Right ventricle myocardium superior (tissue), 1 donor: Measurements from ENCODE around the gene ZNF473. TPM values are rescaled to one million over a fixed set of nuclear protein-coding genes. Genes with fewer than 3 reads are reported as not detected.

ENCODE experiments used
- ATAC-seq: fragments of 200-7000 bp; cut with Tn5 transposase; one replicate; pipeline ENCODE4 v1.9.1; 2020; ENCODE audit warnings: mild to moderate bottlenecking; ENCODE audit not compliant: poor library complexity
- DNase-seq: peaks from one replicate; pipeline ENCODE4 v3.0.0-alpha.2; 2020
- intact Hi-C: fragments of 100-400 bp; cut with DNase I; formaldehyde crosslinking; loops from one replicate; pipeline ENCODE4 v1.11.2; 2022
- total RNA-seq: library from RNA; stranded (reverse); fragmentation: NEBNext Ultra II Directional; extraction: Animal tissue kit (Norgen Biotek cat#: 25700); gene quantifications from one replicate; pipeline ENCODE4 v1.2.1, GENCODE V29; 2021
- donor health status: DM: no; HTN: yes; CAD: no; lungs with severe emphysema.

The ZNF473 gene
- total RNA-seq, 1 donor from 2014 or later, result 3.7 TPM

DNA sequence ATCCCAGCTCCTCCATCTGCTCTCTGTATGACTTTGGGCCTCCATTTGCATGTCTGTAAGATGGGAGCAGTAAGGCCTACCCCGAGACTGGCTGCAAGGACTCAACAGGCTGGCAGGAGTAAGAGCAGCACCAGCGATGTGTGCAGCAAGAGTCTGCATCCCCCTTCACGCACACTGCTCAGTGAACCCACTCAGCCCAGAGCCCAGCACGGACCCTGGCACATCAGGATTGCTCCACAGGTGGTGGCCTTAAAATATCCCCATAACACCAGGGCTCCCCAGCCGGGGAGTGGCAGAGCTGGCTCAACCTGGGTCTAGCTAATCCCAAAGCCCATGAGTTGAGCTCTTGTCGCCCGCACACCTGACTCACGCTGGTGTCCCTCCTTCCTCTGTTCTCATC, 24.0 kb upstream of the ZNF473 start:
- no peak for ATAC-seq
- intact Hi-C loops, result no loop called here

DNA sequence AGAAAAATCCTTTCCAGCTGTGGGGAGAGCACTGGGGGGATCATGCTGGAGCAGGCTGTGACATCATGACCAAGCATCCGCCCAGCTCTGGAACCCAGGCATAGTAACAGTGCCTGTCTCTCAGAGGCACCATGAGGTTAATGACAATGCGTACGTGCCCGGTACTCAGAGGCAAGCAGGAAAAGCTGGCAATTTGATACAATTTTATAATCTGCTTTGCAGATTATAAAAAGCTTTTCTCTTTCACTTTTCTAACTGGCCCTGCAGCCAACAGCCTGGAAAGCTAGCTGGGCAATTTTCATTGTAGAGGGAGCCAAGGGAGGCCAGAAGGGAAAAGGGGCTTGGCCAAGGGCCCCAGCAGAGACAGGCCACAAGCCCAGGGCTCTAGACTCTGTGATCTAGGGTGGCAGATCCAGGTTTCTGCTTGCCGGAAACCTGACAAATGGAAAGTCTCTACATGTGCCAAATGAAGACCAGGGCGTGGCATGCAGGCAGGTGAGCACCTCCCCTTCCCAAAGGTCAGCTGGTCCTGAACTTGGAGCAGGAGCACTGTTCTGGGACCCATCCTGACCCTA, 23.3 kb upstream of the ZNF473 start:
- intact Hi-C loops, result no loop called here
- ATAC-seq, result no peak
- no peak for DNase-seq

More for the DNA sequence above, 24.0 kb upstream of the ZNF473 start:
- DNase-seq, result peak; percentile 26

DNA sequence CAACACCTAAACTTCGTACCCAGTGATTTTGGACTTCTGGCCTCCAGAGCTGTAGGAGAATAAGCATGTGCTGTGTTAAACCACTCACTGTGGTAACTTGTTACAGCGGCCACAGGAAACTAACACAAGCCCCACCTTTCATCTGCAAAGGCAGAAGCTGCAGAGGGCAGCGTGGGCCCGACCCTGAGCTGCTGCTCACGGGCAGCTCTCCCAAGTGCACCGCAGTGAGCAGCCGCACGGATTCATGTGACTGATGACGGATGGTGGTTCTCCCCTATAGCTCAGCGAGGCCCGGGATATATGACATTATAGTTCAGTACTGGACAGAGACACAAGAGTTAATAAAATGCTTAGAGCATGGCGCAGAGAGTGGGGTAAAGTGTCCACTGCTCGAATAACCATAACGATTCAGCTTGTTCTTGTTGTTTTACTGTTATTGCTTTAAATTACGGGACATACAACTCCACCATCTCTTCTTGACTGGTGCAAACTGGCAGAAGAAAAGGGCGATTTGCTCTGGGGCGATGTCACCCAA, 22.5 kb upstream of the ZNF473 start:
- DNase-seq (no peak), ATAC-seq (no peak)
- intact Hi-C loops, result no loop called here

DNA sequence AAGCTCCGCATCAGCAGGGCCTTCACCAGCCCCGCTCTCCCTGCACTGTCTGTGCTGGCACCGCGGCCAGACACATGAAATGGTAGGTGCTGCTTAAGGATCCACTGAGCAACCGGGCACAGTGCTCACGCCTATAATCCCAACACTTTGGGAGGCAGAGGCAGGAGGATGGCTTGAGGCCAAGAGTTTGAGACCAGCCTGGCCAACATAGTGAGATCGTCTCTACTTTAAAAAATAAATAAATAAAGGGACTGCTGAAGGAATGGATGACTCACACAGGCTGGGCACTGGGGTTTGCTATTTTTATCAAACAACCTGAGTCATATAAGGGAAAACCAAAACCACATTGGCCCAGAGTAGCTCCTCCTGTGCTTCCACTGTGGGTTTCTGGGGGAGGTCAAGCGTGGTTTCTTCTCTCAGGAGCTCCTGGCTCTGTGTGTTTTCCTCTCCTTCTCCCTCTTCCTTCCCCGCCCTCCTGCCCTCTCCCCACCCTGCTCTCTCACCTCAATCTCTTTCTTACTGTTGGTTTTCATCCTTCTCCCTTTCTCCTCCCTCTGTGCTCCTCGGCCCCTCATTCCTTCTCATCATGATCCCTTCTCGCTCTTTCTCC, 21.9 kb upstream of the ZNF473 start:
- intact Hi-C loops, result no loop called here

DNA sequence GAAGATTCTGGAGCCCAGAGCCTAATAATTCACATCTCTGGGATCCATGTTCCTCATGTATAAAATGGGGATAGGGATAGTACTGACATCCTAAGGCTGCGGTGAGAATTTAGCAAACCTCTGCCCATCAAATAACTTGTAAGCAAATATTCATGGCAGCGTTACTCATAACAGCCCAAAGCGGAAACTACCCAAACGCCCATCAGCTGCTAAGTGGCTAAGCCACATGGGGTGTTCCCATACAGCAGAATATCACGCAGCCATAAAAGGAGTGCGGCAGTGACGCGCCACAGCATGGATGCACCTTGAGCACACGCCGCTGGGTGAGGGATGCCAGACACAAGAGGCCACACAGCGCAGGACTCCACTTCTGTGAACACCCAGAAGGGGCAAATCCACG, 20.4 kb upstream of the ZNF473 start:
- no peak for ATAC-seq

More for the DNA sequence above, 21.9 kb upstream of the ZNF473 start:
- DNase-seq, result peak; percentile 39
- peak; percentile 50 for ATAC-seq

DNA sequence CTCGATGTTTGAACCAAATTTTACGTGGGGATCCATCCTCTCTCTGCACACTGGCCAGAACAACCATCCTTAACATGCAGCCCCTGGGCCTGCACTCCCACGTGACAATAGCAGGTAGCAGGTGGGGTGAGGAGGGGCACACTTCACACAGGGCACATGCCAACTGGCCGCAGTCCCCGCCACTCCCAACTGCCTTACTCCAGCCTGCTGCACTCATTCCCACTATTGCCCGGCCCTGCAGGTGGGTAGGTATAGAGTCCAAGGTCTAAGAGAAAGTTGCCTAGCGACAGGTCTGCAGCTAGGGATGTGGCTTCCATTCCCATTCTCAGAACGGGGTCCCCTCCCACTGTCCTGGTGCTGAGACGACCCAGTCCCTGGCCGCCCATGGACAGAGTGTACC, 18.6 kb upstream of the ZNF473 start:
- intact Hi-C loops, result no loop called here
- ATAC-seq (no peak), DNase-seq (no peak)

More for the DNA sequence above, 20.4 kb upstream of the ZNF473 start:
- DNase-seq, result no peak
- intact Hi-C loops, result no loop called here

DNA sequence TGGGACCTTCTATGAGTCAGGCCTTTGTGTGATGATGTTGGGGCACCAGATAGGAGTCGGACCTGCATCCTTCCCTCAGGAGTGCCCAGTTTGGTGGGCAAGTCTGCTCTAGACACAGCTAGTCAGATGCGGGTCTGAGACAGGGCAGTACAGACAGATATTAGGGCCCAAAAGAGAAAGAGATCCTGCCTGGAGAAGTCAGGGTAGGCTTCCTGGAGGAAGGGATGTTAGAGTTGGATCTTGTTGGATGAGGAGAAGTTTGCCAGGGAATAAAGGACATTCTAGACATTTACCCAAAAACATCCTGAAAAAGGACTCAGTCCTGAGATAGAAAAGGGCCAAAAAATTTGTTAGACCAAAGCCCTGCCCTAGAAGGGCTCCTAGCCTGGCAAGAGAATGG, 17.9 kb upstream of the ZNF473 start:
- DNase-seq, result no peak
- intact Hi-C loops, result no loop called here
- ATAC-seq, result no peak

DNA sequence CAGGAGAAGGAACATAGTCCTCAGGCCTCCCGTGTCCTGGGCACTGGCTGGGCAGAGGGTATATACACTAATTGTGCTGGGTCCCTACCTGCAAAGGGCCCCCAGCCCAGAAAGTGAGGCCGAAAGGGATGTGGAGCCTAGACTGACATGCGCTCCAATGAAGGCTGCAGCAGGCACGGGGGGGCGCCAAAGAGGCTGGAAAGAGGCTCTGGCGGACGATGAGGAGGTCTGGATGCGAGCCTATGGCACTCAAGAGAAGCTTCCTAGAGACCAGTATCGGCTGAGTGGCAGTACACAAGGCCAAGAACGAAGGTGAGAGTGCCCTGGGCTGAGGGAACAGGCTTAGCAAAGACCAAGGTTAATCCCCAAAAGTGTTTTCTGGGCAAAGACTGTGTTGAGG, 17.3 kb upstream of the ZNF473 start:
- ATAC-seq (no peak), DNase-seq (no peak)
- intact Hi-C loops, result no loop called here

DNA sequence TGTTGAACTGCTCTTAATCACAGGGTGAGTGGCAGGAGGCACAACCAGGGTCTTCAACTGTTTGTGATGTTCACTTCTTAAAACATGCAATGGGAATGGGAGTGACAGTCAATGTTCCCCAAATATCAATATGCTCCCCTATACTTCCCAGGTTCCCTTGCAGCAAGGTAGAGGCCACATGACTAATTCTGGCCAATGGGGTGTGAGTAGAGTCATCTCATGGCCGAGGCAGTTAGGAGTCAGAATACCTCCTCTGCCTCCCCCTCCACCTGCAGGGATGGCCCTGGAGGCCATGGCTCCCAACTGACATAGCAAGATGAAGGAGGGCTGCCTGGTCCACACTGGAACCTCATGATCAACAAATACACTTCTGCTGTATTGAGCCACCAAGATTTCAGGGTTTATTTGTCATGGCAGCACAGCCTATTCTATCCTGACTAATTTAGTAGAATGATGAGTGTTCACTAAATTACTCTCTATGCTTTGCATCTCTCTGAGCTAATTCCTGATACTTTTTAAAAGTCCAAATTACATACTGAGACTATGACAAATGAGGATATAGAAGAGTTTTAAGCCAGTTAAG, 9.5 kb upstream of the ZNF473 start:
- DNase-seq, result no peak
- intact Hi-C loops, result no loop called here
- ATAC-seq, result no peak

DNA sequence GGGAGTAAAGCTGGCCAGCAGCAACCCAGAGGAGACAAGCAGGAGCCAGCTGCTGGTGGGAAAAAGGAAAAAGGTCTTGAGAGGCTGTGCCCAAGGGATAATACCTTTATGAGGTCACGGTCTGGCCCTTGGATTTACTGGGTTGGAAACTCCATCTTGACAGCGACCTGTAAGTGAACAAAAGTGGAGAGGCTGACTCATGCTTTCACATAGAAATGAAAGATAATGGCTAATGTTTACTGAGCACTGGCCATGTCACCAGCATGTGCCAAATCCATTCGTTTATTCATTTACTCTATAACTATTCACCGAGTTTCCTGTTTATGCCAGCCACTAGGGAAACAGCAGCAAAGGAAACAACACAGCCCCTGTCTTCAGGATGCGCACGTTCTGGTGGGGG, 5.3 kb upstream of the ZNF473 start:
- ATAC-seq, result no peak
- DNase-seq, result no peak
- intact Hi-C loops, result no loop called here

DNA sequence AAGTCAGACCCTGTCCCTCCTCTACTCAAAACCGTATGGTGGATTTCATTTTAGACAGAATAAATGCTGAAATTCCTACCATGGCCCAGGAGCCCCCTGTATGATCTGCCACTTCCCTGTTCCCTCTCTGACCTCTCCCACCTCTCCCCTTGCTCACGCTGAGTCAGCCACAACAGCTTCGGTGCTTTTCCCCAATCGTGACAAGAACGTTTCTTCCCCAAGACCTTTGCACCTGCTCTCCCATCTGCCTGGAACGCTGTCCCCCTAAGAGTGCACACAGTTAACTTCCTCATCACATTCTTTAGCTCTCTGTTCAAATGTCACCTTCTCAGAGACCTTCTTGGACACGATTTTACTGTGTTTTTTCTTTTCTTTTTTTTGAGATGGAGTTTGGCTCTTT, 3.0 kb upstream of the ZNF473 start:
- intact Hi-C loops, result no loop called here
- no peak for ATAC-seq
- no peak for DNase-seq

DNA sequence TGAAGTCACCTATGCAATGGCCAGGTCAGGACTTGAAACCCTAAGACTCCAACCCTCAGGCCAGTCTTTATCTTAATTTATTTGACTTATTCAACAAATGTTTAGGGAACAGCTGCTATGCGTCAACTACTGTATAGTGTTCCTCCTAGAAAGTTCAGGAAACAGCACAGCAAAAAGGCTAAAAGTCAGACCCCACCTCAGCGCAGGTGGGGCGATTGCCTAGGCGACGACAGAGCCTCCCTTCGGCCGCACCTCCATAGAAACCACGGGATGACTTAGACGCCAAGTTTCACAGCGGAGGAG, 1.1 kb upstream of the ZNF473 start:
- no peak for DNase-seq
- intact Hi-C loops, result no loop called here
- no peak for ATAC-seq

DNA sequence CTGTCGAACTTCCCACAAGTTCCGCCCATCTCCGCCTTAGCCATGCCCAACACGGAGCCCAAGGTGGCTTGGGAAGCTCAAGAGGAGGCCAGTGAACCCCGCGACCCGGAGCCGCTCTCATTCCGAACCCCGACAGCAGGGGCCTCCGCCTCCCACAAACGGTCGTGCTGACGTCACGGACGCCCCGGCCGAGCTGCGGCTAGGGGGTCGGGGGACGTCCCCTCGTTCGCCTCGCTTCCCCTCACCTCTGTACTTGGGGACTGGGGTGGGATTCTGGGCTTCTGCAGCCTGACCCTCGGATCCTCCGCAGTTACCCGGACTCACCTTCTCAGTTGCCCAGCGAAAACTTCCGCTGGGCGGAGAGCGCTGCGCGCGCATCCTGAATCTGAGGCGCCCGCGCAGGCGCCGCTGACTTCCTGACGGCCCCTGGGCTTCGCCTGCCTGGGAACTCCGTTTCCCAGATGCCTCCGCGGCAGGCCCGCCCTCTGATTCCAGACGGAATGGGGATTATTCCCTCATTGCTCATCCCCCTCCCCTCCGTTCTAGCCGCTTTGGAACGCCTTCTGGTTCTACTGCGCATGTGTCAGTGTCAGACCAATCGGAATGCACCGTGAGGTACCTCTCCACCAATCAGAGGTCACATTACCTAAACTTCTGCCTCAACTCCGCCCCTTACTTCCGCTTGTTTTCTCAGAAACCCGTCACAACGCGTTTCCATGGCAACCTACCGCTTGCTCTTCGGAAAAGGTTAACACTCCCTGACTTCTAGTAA, 597 bp upstream of the ZNF473 start, which contains the start of gene VRK3:
Gene VRK3 (minus strand): TSS at position 351 of the 772 bp plus-strand sequence. CDS start 9,210 bp downstream, outside the sequence.
- peak; percentile 98 for ATAC-seq
- intact Hi-C loops, result no loop called here

DNA sequence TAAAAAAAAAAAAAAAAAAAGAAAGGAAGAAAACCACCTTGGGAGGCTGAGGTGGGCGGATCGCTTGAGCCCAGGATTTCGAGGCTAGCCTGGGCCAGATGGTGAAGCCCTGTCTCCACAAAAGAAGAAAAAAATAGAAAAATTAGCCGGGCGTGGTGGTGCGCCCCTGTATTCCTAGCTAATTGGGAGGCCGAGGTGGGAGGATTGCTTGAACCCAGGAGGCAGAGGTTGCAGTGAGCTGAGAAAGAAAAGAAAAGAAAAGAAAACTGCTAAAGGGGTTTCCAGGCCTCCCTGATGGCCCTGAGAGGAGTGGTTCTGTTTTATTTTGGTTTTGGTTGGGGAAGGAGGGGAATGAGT, 723 bp downstream of the ZNF473 start:
- ATAC-seq, result no peak

More for the DNA sequence above, 597 bp upstream of the ZNF473 start, which contains the start of gene VRK3:
- peak; percentile 99 for DNase-seq

DNA sequence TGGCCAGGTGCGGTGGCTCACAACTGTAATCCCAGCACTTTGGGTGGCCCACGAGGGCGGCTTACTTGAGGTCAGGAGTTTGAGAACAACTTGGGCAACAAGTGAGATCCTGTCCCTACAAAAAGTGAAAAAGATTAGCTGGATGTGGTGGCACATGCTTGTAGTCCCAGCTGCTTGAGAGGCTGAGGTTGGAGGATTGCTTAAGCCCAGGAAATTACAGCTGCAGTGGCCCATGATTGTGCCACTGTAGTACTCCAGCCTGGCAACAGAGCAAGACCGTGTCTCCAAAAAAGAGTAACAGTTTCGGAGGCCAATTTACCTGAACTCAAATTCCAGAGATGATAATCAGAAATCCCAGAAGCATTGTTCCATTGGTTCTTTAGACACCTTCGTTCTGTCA, 4.4 kb downstream of the ZNF473 start:
- DNase-seq (no peak), ATAC-seq (no peak)
- intact Hi-C loops, result no loop called here

More for the DNA sequence above, 723 bp downstream of the ZNF473 start:
- intact Hi-C loops, result no loop called here
- DNase-seq, result no peak

DNA sequence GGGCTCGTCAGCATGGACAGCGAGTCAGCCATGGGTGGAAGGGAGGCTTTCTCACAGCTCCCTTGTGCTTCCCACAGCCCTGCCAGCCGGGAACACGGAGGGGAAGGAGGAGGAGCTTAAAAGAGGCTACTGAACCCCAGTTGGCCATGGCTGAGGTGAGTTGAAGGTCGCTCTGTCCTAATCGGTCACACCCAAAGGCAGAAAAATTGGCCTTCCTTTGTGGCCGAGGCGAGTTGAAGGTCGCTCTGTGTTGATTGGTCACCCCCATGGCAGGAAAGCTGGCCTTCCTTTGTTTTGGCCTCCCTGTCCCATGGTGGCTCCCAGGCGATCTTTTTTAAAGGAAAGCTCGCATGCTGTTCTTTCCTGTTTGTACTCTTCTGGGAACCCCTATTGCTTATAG, 5.1 kb downstream of the ZNF473 start:
- no peak for ATAC-seq
- DNase-seq, result no peak
- intact Hi-C loops, result no loop called here

DNA sequence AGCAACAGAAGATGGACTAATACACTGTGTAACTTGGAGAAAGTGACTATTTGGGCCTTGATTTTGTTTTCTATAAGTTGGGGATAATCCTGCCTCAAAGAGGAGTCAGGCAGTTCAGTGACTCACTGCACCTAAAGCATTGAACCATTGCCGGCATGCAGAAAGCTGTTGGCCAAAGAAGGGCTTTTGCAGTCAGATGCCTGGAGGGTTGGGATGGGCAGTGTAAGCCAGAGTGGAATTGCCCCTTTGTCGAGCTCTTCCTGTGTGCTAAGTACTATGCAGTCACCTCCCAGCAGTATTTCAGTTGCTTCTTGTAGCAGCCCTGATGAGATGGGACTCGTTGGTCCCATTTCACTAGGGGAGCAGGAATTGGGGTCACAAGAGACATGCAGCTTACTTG, 11.1 kb downstream of the ZNF473 start:
- ATAC-seq (no peak), DNase-seq (no peak)
- intact Hi-C loops, result no loop called here

DNA sequence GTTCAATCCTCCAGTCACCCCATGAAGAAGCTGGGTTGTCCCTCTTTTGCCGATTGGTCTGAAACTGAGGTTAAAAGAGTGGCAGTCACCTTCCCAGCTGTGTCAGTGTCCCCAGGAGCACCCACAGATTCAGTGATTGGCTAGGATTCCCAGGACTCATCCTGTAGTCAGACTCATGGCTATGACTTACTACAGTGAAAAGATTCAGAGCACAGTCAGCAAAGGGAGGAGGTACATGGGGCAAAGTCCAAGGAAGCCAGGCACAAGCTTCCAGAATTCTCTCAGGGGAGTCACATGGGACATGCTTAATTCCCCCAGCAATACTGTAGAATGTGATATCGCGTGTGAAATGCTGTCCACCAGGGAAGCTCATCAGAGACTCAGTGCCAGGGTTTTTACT, 14.2 kb downstream of the ZNF473 start:
- ATAC-seq (no peak), DNase-seq (no peak)
- intact Hi-C loops, result no loop called here

DNA sequence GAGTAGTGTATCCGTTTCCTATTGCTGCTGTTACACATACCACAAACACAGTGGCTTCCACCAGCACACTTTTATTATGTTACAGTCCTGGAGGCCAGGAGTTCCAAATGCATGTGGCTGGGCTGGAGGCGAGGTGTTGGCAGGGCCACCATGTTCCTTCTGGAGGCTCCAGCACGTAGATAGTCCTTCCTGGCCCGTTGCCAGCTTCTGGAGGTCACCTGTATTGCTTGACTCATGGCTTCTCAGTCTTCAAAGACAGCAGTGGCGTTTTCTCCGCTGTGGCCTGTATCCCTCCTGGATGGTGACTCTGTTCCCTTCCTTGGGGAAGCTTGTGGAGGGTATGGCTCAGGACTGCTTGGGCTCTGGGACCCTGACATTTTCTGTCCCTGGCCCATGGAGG, 15.2 kb downstream of the ZNF473 start:
- intact Hi-C loops, result no loop called here
- DNase-seq (no peak), ATAC-seq (no peak)
